GM18907 (cell line): ENCODE results near the gene SMPD1.
A peak's percentile ranks its signal among the peaks of the same experiment; 100 is the strongest.

ENCODE experiments used
- ATAC-seq: cut with Tn5 transposase; IDR thresholded peaks from one replicate; pipeline ENCODE4 v1.9.1; 2021; ENCODE audit warnings: mild to moderate bottlenecking, moderate library complexity; ENCODE audit not compliant: unreplicated experiment

Gene SMPD1

DNA sequence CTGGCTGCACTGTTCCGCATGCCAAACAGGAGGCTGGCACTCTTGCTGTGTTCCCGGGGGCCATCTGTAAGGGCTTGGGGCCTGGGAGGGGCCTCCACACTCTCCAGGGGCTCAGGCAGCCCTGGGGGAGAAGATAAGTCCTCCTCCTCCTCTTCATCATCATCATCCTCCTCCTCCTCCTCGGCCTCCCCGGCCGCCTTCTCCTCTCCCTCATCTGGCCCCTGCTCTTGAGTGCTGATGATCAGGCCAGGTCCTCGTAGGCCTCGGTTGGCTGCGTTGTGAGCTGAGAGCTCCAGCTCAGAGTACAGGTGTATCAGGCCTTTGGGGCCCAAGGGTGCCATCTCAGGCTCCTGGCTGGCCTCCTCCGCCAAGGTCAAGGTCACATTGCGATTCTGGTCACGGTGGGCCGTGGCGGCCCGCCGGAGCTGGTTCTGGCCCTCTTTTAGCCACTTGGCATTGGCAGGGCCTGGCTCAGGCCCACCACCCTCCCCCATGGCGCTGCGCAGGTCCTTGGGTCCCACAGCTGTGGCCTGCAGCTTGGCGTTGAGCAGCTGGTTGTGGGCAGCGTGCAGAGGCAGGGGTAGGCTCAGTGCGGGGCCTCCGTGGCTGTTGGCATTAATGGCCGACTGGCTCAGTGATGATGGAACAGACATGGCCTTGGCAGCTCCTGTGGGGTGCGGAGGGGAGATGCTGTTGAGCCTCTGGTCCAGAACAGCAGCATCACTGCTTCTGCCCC, 20.6 kb downstream of the SMPD1 start:
- ATAC-seq = no peak

DNA sequence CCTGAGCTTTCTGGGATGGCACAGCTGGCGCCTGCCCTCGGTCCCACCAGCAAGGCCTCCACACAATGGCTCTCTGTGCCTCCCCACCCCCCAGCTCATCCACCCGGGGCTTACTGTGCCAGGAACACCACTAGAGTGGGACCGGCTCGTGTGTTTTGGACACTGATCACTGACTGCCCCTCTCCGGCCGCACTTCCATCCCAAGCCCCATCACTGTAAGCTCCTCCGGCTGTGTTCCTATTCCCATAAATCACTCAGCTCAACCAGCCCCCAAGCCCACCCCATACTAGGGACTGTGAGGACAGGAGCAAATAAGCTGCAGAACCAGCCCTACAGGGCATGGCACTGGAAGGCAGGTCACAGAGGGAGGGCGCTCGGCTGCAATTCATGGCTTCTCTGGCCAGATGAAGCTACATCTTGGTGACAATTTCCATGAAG, 21.3 kb downstream of the SMPD1 start:
- no peak for ATAC-seq

DNA sequence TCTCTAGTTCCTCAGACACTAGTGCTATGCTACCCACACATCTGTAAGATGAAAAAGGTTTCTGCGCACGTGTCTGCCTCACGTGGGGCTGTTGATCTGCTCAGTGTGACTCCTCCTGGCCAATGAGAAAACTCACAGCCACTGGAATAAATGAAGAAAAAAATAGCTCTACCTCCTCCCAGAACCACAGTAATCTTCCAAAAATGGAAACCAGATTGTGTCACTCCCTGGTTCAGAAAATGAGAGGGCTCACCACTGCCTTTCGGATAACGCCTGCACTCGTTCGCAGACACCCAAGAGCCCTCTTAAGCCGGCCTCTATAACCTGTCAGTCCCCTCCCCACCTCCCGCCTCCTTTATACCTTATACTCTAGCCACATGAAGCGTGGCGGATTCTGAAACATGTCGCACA, 23.5 kb downstream of the SMPD1 start:
- no peak for ATAC-seq

DNA sequence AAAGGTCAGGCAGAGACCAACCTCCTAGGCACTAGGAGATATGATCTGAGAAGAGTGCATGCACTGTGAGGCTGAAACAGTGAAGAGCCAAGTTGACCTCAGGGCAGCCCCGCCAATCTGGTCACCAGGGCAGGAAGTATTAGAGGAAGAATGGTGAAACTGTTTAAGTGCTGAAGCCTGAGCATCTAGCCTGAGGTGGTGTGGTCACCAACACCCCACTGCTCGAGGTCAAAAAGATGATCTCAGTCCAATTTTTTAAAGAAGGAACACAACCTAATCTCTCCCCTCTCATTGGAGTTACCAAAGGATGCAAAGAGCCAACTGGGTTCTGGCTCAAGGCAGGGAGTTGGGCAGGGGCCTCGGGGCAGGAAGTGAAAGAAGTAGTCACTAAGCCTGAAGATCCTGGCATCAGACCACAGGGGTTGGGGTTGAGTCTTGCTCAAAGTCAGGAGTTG, 24.6 kb downstream of the SMPD1 start:
- peak; percentile 53 for ATAC-seq

DNA sequence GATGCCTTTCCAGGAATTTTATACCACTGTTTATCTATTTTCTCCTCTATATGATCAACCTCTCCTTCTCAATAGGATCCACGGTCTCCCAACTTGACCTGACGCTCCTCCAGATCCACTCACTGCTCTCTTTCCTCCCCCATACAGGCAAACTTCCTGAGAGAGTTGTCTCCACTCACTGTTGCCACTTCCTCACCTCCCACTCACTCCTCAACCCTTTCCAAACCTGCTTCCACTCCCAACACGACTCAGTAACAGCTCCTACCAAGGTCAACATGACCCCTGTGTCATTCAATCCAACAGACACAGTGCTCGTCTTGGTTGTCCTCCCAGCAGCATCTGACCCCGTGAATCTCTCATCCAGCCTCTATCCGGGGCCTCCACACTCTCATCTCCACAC, 25.5 kb downstream of the SMPD1 start:
- ATAC-seq = no peak

DNA sequence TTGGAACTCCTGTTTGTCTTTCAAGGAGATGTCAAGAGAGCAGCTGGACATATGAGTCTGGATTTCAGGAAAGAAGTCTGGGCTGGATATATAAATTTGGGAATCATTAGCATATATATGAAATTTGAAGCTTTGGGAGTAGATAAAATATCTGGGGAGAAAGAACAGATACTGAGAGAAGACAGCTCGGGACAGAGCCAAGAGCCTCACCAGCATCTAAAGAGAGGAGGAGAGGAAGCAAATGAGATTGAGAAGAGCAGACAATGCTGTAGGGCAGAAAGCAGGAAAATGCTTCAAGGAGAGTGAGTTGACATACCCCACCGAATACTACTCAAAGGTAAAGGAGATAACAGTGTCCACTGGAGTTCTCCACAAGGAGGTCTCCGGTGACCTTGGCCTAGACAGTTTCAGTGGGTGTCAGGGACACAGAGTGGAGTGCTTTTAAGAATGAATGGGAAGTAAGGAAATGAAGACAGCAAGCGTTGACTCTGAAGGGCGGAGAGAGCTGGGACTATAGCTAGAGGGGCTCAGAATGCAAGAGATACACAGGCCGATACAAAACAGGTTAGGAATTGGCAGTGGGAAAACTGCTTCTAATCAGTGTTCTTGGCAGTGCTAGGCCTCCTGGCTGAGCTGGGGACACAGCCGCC, 27.8 kb downstream of the SMPD1 start:
- ATAC-seq = no peak

DNA sequence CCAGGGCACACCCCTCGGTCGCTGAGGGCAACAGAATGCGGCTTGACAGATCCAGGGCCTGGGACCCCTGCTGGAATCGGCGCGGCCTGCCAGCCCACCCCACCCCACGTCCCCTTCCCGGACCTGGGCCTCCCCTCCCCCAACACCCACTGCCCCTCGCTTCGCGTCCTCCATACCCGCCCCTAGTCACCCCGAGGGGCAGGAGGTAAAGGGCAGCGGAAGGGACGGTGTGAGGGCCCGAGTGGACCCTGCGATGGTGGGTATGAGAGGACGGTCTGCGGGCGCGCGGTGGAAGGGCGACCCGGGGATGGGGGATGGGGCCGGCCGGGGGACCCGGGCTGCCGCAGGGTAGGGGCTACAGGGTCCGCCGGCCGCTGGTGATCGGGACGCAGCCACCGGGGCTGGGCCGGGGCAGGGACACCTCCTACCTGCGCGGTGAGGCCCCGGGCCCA, 28.3 kb downstream of the SMPD1 start:
- no peak for ATAC-seq

DNA sequence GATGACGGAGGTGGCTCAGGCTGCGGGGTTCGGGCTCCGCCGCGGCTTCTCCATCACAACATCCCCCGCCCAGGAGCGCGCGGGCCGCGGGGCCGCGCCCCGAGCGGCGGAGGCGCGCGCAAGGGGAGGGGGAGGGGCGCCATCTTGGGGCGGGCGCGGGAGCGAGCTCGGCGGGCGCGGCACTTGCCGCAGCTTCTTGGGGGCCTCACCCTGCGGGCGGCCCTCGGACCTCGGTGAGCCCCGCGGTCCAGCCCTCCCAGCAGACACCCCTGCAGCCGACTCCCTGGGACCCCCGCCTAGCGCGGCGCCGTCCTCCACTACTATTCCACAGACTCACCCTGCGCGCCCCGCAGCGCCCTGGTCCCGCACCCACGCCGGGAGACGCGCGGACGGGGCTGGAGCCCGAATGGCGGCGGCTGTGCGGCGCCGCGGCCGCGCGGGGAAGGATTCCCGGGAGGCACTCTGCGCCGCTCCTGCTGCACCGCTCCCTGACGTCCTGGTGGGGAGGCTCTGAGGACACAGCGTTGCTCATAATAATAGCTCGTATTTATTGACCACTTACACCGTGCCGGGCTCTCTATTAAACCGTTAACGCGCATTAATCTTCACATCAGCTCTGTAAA, 28.8 kb downstream of the SMPD1 start, which contains the start of gene APBB1:
TSS of gene APBB1 (minus strand) at position 86 of the 623 bp plus-strand sequence. CDS start 7,747 bp downstream, outside the sequence.
- no peak for ATAC-seq

DNA sequence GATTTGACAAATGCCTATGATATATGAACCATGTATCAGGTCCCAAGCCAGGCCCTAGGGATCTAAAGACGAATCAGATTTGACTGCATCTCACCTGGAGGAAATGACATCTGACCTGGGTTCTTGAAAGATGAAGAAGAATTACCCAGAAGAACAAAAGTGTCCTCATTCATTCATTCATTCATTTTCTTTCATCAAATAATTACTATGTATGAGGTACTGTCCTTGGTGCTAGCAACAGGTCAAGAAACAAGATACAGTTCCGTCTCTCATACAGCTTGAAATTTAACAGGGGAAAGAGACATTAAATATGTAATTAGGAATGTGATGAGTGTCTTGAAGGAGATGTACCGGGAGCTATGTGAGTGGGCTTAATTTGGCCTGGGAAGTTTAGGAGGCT, 30.4 kb downstream of the SMPD1 start:
- ATAC-seq = no peak

DNA sequence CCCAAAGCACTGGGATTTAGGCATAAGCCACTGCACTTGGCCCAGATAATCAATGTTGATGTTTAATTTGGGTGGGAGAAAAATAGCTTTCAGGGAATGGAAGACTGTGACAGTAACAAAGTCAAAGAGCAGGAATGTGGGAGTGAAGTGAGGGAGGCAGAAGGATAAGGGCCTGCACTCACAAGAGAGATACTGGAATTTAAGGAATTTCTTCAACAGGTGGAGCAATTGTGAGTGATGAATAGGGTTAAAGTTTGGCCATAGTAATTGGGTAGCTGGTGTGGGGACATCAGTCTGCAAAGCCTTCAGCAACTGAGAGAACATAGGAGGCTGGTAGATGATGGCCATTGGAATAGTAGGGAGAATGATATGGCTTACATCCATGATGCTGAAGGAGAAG, 37.2 kb downstream of the SMPD1 start:
- ATAC-seq = no peak

DNA sequence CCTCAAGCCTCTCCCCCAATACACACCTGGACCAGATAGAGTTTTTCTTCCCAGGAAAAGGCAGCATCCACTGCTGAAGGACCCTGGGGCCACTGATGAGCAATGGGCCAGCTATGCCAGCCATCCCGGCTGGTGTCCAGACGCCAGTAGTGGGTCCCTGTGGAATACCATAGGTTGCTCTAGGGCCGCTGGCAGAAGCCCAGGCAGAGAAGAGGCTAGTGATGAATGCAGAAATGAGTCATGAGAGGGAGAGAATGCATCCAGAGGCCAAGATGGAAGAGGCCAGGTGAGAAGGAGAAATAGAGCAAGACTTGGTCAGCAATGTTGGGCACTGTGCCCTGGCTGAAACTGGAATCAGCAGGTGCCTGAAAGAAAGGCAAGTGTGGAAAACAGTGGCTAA, 41.6 kb downstream of the SMPD1 start:
- no peak for ATAC-seq

DNA sequence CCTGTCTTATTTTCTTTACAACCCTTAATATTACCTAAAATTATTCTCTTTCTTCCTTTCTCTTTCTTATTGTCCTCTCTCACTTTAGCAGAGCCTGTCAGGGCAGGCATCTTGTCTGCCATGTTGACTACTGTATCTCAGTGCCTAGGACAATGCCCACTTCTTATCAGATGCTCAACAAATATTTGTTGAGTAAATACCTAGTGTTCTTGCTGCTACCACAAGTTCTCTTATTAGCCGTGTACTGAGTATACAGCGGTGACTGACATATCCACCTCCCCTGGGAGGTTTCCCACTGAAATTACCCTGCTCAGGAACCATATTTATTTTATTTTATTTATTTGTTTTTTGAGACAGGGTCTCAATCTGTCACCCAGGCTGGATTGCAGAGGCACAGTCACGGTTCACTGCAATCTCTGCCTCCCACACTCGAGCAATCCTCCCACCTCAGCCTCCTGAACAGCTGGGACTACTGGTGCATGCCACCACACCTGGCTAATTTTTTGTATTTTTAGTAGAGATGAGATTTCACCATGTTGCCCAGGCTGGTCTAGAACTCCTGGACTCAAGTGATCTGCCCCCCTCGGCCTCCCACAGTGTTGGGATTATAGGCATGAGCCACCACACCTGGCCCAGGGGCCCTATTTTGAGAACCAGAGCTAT, 43.9 kb downstream of the SMPD1 start:
- ATAC-seq = peak; percentile 49

DNA sequence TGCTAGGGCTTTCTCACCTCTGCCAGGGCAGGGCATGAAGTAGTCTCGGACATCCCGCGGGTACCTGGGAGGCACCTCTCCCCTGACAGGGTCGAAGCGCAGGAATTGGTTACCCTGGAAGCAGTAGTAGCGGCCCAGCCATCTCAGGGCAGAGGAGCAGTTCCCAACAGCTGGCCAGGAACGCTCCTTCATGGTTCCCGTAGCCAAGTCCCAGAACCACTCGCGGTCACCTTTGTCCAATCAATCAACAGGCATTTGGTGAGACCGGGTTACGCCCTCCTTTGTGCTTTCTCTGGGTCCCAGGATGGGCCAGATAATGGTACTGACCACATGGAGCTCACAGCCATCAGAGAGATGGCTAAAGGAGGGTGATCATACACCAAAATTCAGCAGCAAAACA, 47.1 kb downstream of the SMPD1 start:
- ATAC-seq = no peak

DNA sequence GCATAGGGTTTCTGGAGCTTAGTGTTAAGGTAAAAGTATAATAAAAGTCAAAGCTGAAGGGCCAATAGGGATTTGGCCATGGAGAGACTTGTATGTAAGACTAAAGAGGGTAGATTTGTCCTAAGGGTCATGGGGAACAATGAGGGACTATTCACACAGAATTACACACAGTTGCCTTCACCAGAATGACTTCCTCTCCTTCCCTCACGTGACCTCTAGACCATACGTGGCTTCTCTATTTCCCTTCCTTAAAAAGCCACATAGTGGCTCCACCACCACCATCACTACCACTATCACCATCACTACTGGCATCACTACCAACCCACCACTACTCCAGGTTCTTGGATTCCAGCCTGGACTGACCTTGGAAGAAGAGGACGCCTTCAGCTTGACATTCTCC, 47.7 kb downstream of the SMPD1 start:
- no peak for ATAC-seq

DNA sequence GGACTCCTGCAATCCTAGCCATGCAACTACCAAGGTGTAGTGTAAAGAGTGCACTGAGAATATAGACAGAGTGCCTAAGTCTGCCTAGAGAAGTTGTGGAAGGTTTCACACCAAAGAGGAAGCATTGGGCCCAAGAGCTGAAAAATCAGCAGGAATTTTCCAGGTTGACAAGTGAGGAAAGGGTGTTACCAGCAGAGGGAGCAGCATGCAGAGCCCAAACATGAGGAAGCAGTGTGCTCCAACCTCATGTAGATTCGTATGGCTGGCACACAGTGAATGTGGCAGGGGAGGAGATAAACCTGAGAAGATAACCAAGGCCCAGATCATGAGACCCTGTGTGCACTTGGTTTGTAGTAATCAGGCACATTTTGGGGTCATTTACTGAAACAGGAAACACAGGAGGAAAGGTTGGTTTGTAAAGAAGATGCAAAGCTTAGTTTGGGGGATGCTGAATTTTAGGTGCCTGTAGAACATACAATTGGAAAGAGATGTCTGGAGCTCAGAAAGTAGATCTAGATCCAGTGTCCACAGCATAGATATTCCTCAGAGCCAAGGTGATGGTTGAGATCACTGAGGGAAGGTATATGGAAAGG, 48.8 kb downstream of the SMPD1 start:
- peak; percentile 39 for ATAC-seq

DNA sequence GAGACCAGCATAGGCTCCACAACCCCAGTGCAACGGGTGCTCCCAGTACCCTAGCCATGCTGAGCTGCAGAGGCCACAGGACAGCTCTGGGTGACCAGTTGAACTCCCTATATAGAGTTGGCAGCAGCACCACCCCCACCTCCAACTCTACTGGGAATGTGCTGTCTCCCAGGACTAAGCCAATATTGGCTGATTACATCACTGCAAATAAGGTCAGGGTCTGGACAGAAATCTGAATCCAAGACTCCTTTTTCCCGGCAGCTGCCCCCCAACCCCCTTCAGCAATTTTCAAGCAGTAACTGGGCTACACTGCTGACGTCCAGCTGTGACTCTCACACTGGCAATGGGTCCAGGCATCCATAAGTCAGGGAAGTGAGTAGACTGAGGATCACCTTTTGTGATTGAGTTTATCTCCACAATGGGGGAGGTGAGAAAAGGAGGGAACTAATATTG, 50.7 kb downstream of the SMPD1 start, which contains the start of gene HPX:
TSS of gene HPX (minus strand) at position 82 of the 453 bp plus-strand sequence. CDS start at position 58, 24 bp downstream.
- no peak for ATAC-seq

DNA sequence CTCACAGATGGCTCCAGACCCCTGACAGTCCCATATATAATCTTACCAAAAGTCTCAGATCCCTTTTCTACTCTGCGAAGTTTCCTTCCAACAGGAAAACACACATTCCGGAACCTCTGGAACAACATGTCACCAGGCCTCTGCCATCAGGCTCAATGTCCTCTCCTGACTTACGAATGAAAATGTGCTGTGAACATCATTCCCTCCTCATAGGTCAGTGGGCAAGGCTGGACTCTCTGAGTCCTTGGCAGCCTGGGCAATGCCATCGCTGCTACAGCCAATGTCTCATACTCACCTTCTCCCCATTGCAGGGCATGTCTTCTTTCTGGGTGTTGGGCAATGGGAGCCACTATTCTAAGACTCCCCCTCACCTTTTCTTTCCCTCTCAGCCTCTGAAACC, 52.2 kb downstream of the SMPD1 start:
- no peak for ATAC-seq

DNA sequence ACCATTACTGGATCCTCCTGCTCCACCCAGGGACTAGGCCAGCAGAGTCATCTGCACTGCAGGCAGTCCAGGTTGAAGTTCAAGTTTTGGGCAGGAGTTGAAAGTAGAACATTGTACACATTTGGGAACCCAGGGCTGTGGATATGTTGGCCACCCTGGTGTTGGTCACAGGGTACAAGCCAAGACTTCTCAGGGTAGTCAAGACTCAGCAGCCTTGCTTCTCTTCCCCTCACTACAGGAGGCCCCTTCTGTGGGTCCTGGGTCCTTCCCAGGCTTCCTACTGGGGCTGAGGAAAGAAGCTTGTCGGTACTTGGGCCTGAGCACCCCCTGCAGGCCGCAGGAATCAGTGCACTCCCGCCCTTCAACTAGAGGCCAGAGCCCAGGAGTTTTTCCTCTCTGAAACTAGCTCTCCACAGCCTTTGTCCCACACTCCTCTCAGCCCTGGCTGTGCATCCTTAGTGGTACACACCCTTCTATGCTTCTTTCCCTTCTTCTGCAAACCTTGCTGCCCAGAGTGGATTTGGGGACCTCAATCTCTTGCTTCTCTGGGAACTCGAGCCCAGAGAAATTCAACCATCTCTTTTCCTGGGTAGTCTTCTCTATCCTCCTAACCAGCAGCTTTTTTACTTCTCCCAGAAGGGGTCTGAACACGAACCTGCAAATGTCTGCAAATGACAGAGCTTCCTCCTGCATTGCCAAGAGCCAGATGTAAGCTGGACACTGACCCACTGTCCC, 53.2 kb downstream of the SMPD1 start:
- peak; percentile 81 for ATAC-seq
